GM12878 (cell line): ENCODE results near the gene B4GALNT2. TPM values are rescaled to one million over a fixed set of nuclear protein-coding genes. Genes with fewer than 3 reads are reported as not detected.
A peak's percentile ranks its signal among the peaks of the same experiment; 100 is the strongest.

ENCODE experiments used
- ASH2L ChIP-seq: fragments of 300-600, 200-600 bp; sonication (generic); IDR thresholded peaks from 2 replicates; pipeline ENCODE4 v1.6.1; 2017; ENCODE audit warnings: low read depth, mild to moderate bottlenecking, borderline replicate concordance
- CHD1 ChIP-seq: IDR thresholded peaks from 2 replicates; pipeline ENCODE4 v1.6.1; 2012; ENCODE audit warnings: low read depth, low read length, improper control_type of control experiment
- CHD2 ChIP-seq: IDR thresholded peaks from 2 replicates; pipeline ENCODE4 v1.6.1; 2011; ENCODE audit warnings: low read depth, low read length, improper control_type of control experiment, borderline replicate concordance
- EED ChIP-seq: sonication (generic); IDR thresholded peaks from 2 replicates; pipeline ENCODE4 v1.6.1; 2016; ENCODE audit warnings: antibody characterized with exemption, low read depth
- ESRRA ChIP-seq: IDR thresholded peaks from 2 replicates; pipeline ENCODE4 v1.6.1; 2012; ENCODE audit warnings: mild to moderate bottlenecking, low read length, improper control_type of control experiment
- GABPA ChIP-seq: IDR thresholded peaks from 2 replicates; pipeline ENCODE4 v1.6.1; 2014; ENCODE audit warnings: antibody characterized with exemption, low read depth, mild to moderate bottlenecking, inconsistent platforms
- HDGF ChIP-seq: fragments of 450-650 bp; IDR thresholded peaks from 2 replicates; pipeline ENCODE4 v1.6.1; 2016; ENCODE audit warnings: antibody characterized with exemption
- IKZF1 ChIP-seq: fragments of 450-650 bp; conservative IDR thresholded peaks from 2 replicates; pipeline ENCODE4 v1.6.1; 2017; ENCODE audit warnings: antibody characterized with exemption, mild to moderate bottlenecking
- JUND ChIP-seq: IDR thresholded peaks from 2 replicates; pipeline ENCODE4 v1.6.1; 2012; ENCODE audit warnings: low read depth, mild to moderate bottlenecking, low read length, improper control_type of control experiment, moderate library complexity
- KLF5 ChIP-seq: fragments of 450-650 bp; IDR thresholded peaks from 2 replicates; pipeline ENCODE4 v1.6.1; 2014; ENCODE audit warnings: mild to moderate bottlenecking; ENCODE audit not compliant: partially characterized antibody
- NFIC ChIP-seq: IDR thresholded peaks from 2 replicates; pipeline ENCODE4 v1.6.1; 2012; ENCODE audit warnings: low read depth, mild to moderate bottlenecking, inconsistent platforms, low read length, moderate library complexity
- NR2C2 ChIP-seq: IDR thresholded peaks from 2 replicates; pipeline ENCODE4 v1.6.1; 2011; ENCODE audit warnings: borderline replicate concordance, low read depth; ENCODE audit not compliant: control insufficient read depth, insufficient read length
- RUNX3 ChIP-seq: IDR thresholded peaks from 2 replicates; pipeline ENCODE4 v1.6.1; 2012; ENCODE audit warnings: low read length, inconsistent platforms
- SMC3 ChIP-seq: IDR thresholded peaks from 2 replicates; pipeline ENCODE4 v1.6.1; 2011; ENCODE audit warnings: low read length, improper control_type of control experiment, borderline replicate concordance
- SP1 ChIP-seq: IDR thresholded peaks from one replicate; pipeline ENCODE4 v1.6.1; 2011; ENCODE audit warnings: low read depth, low read length
- TCF12 ChIP-seq: IDR thresholded peaks from 2 replicates; pipeline ENCODE4 v1.6.1; 2011; ENCODE audit warnings: low read depth, mild to moderate bottlenecking, low read length
- ZNF384 ChIP-seq: IDR thresholded peaks from 2 replicates; pipeline ENCODE4 v1.6.1; 2012; ENCODE audit warnings: low read depth, mild to moderate bottlenecking, low read length, improper control_type of control experiment, borderline replicate concordance
- polyA plus RNA-seq, 11 experiments: library from polyadenylated mRNA; depleted of rRNA in 4 of 11; unstranded in 6 of 11; stranded (reverse) in 5 of 11; fragments of >200 nt; fragmentation: Nextera tagmentation in 4 of 11; fragmentation: Illumina TruSeq in 1 of 11; extraction: Ambion mirVana in 4 of 11; extraction: Trizol in 1 of 11; gene quantifications; 1 replicate in 1 of 11; 2 replicates in 10 of 11; pipeline versions ENCODE4 v1.2.1 to v1.2.3, GENCODE V29; 2011 to 2016; ENCODE audit warnings: inconsistent platforms in 2 of 11, missing spikeins in 2 of 11, low read depth in 1 of 11
- total RNA-seq, 4 experiments: library from RNA; depleted of rRNA in 3 of 4; stranded (reverse); fragments of >200 nt in 3 of 4; fragmentation: Illumina TruSeq in 1 of 4; extraction: Trizol in 1 of 4; gene quantifications; 2 replicates each; pipeline versions ENCODE4 v1.2.1 to v1.2.3, GENCODE V29; 2013 to 2021
- TF ChIP-seq, protein P1 (sequence below): fragments of 150-350 bp; IDR thresholded peaks from 2 replicates; pipeline ENCODE4 v1.6.1; 2014; ENCODE audit warnings: mild to moderate bottlenecking, low read depth, low read length
- TF ChIP-seq, protein P2 (sequence below), 3 experiments: IDR thresholded peaks in 2 of 3; conservative IDR thresholded peaks in 1 of 3; 2 replicates each; pipeline ENCODE4 v1.5.1; 2011; ENCODE audit warnings: low read depth in 3 of 3, low read length in 3 of 3, mild to moderate bottlenecking in 3 of 3, control low read depth in 2 of 3, moderate library complexity in 2 of 3, inconsistent platforms in 1 of 3, mixed read lengths in 1 of 3; ENCODE audit not compliant: control insufficient read depth in 2 of 3, insufficient read depth in 1 of 3; ENCODE audit errors: extremely low read depth in 1 of 3
- TF ChIP-seq, protein P3 (sequence below): IDR thresholded peaks from 2 replicates; pipeline ENCODE4 v1.6.1; 2011; ENCODE audit warnings: borderline replicate concordance, low read depth, mild to moderate bottlenecking, moderate library complexity, mixed read lengths, low read length; ENCODE audit not compliant: insufficient read depth; ENCODE audit errors: extremely low read length
- TF ChIP-seq, protein P4 (sequence below): fragments of 450-650 bp; IDR thresholded peaks from 2 replicates; pipeline ENCODE4 v1.6.1; 2017; ENCODE audit warnings: low read depth, mild to moderate bottlenecking, moderate library complexity
- TF ChIP-seq, protein P5 (sequence below): fragments of 450-650 bp; IDR thresholded peaks from 2 replicates; pipeline ENCODE4 v1.6.1; 2017; ENCODE audit warnings: borderline replicate concordance

Gene B4GALNT2
- total and polyA plus RNA-seq, 10 of the 15 experiments (the other 5 are each of a cell fraction or from before 2014, with no cell fraction given) = not detected

DNA sequence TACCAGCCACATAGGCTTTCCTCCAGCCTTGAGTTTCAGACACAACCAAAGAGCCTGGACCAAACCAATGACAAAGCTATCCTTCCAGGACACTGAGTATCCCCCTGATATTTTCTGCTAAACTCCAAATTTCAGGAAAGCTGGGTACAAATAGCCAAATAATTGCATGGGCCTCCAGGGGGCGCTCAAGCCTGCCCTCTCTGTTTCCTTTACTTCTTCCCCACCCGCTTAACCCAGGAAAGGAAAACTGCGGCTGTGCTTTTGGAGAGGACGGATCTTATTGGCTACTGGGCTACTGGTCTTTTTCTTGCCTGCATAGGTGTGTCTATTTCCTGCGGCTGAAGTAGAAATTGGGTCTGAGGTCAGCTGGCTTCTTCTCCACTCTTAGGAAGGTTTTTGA is 47.7 kb downstream of the B4GALNT2 start (continued):
- TF ChIP-seq SMC3 (peak; percentile 94), CHD2 (no peak), GABPA (no peak), KLF5 (no peak), IKZF1 (peak; percentile 51), JUND (no peak), TCF12 (0 out of 2 replicates have a peak, but pooled peaks have one; percentile 7), ASH2L (no peak), ESRRA (no peak), RUNX3 (peak; percentile 25; the same call in 1 of the 2 replicates), EED (no peak), NFIC (no peak), HDGF (no peak), CHD1 (no peak), SP1 (no peak), NR2C2 (no peak), ZNF384 (no peak)
- TF ChIP-seq, protein P1, sequence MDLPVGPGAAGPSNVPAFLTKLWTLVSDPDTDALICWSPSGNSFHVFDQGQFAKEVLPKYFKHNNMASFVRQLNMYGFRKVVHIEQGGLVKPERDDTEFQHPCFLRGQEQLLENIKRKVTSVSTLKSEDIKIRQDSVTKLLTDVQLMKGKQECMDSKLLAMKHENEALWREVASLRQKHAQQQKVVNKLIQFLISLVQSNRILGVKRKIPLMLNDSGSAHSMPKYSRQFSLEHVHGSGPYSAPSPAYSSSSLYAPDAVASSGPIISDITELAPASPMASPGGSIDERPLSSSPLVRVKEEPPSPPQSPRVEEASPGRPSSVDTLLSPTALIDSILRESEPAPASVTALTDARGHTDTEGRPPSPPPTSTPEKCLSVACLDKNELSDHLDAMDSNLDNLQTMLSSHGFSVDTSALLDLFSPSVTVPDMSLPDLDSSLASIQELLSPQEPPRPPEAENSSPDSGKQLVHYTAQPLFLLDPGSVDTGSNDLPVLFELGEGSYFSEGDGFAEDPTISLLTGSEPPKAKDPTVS = no peak
- TF ChIP-seq, protein P2, sequence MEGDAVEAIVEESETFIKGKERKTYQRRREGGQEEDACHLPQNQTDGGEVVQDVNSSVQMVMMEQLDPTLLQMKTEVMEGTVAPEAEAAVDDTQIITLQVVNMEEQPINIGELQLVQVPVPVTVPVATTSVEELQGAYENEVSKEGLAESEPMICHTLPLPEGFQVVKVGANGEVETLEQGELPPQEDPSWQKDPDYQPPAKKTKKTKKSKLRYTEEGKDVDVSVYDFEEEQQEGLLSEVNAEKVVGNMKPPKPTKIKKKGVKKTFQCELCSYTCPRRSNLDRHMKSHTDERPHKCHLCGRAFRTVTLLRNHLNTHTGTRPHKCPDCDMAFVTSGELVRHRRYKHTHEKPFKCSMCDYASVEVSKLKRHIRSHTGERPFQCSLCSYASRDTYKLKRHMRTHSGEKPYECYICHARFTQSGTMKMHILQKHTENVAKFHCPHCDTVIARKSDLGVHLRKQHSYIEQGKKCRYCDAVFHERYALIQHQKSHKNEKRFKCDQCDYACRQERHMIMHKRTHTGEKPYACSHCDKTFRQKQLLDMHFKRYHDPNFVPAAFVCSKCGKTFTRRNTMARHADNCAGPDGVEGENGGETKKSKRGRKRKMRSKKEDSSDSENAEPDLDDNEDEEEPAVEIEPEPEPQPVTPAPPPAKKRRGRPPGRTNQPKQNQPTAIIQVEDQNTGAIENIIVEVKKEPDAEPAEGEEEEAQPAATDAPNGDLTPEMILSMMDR (IDR thresholded peaks at IDR 0.05 in 2 of 3, conservative IDR thresholded peaks at IDR 0.05 in 1 of 3; ENCODE audit: control insufficient read depth in 2 of 3, extremely low read depth in 1 of 3, insufficient read depth in 1 of 3, low read depth in 3 of 3, low read length in 3 of 3) = peak; percentile 81 to 88 (median 88)
- TF ChIP-seq, protein P3, sequence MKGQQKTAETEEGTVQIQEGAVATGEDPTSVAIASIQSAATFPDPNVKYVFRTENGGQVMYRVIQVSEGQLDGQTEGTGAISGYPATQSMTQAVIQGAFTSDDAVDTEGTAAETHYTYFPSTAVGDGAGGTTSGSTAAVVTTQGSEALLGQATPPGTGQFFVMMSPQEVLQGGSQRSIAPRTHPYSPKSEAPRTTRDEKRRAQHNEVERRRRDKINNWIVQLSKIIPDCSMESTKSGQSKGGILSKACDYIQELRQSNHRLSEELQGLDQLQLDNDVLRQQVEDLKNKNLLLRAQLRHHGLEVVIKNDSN = no peak
- TF ChIP-seq, protein P4, sequence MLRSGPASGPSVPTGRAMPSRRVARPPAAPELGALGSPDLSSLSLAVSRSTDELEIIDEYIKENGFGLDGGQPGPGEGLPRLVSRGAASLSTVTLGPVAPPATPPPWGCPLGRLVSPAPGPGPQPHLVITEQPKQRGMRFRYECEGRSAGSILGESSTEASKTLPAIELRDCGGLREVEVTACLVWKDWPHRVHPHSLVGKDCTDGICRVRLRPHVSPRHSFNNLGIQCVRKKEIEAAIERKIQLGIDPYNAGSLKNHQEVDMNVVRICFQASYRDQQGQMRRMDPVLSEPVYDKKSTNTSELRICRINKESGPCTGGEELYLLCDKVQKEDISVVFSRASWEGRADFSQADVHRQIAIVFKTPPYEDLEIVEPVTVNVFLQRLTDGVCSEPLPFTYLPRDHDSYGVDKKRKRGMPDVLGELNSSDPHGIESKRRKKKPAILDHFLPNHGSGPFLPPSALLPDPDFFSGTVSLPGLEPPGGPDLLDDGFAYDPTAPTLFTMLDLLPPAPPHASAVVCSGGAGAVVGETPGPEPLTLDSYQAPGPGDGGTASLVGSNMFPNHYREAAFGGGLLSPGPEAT = 0 out of 2 replicates have a peak, but pooled peaks have one; percentile 19
- TF ChIP-seq, protein P5, sequence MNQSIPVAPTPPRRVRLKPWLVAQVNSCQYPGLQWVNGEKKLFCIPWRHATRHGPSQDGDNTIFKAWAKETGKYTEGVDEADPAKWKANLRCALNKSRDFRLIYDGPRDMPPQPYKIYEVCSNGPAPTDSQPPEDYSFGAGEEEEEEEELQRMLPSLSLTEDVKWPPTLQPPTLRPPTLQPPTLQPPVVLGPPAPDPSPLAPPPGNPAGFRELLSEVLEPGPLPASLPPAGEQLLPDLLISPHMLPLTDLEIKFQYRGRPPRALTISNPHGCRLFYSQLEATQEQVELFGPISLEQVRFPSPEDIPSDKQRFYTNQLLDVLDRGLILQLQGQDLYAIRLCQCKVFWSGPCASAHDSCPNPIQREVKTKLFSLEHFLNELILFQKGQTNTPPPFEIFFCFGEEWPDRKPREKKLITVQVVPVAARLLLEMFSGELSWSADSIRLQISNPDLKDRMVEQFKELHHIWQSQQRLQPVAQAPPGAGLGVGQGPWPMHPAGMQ = no peak
